ENCODE results near the gene CDHR5. TPM values are rescaled to one million over a fixed set of nuclear protein-coding genes. Genes with fewer than 3 reads are reported as not detected.

Gene CDHR5
- total and polyA plus RNA-seq, 5 donors from 2014 or later = not detected

GRCh38 chr11:569158-569885 lies 55.4 kb downstream of the CDHR5 start:
- Mint-ChIP-seq H3K9me3 (no peaks in the 10 kb centered on the region), H3K4me3 (peak overlapping the region; percentile 83 to 86 (median 84)), H3K36me3 (no peaks in the 10 kb centered on the region), H3K27me3 (no peaks in the 10 kb centered on the region), H3K27ac (peak overlapping the region in 2 of 3 donors; percentile 84 to 86), H3K4me1 (peaks cover 4 to 19% (median 5%) of the 10 kb centered on the region in 4 donors)
- H3K4me1 ChIP-seq (ENCODE audit: control insufficient read depth, insufficient read depth, low read length, poor library complexity, severe bottlenecking) = peaks cover 16% of the 10 kb centered on the region
- no peaks in the 10 kb centered on the region for H3K36me3 ChIP-seq (ENCODE audit: control insufficient read depth, insufficient read depth, low read length)
- DNase-seq = no peak
- no peaks in the 10 kb centered on the region for H3K9me3 ChIP-seq (ENCODE audit: control insufficient read depth in 2 of 2, low read length in 2 of 2)
- no peak for ATAC-seq (ENCODE audit: low read depth in 2 of 2)
- H3K27me3 ChIP-seq (ENCODE audit: control insufficient read depth, insufficient read depth, low read length) = no peaks in the 10 kb centered on the region
- peak overlapping the region; percentile 48 for H3K4me3 ChIP-seq (ENCODE audit: low read depth, low read length)
- H3K27ac ChIP-seq (ENCODE audit: insufficient read depth, low read length, poor library complexity, severe bottlenecking) = peak overlapping the region; percentile 68

- Mint-ChIP-seq H3K4me3 (peak overlapping the region; percentile 76 to 86 (median 84)), H3K27me3 (no peaks in the 10 kb centered on the region), H3K9me3 (no peaks in the 10 kb centered on the region), H3K4me1 (peaks cover 0 to 15% (median 0%) of the 10 kb centered on the region in 4 donors), H3K36me3 (no peaks in the 10 kb centered on the region), H3K27ac (peak overlapping the region in 1 of 3 donors; percentile 84)
- peak; percentile 87 to 89 for ATAC-seq (ENCODE audit: low read depth in 2 of 2)
- H3K36me3 ChIP-seq (ENCODE audit: control insufficient read depth, insufficient read depth, low read length) = no peaks in the 10 kb centered on the region
- no peaks in the 10 kb centered on the region for H3K27me3 ChIP-seq (ENCODE audit: control insufficient read depth, insufficient read depth, low read length)
- peak; percentile 91 to 96 (median 96) for DNase-seq
- no peaks in the 10 kb centered on the region for H3K9me3 ChIP-seq (ENCODE audit: control insufficient read depth in 2 of 2, low read length in 2 of 2)
- peak overlapping the region; percentile 68 for H3K27ac ChIP-seq (ENCODE audit: insufficient read depth, low read length, poor library complexity, severe bottlenecking)
- peak overlapping the region; percentile 48 for H3K4me3 ChIP-seq (ENCODE audit: low read depth, low read length)
- H3K4me1 ChIP-seq (ENCODE audit: control insufficient read depth, insufficient read depth, low read length, poor library complexity, severe bottlenecking) = peaks cover 13% of the 10 kb centered on the region
Observed at GRCh38 chr11:568306-569157, 56.2 kb downstream of the CDHR5 start.

GRCh38 chr11:567629-568292 lies 57.0 kb downstream of the CDHR5 start:
- no peaks in the 10 kb centered on the region for H3K36me3 ChIP-seq (ENCODE audit: control insufficient read depth, insufficient read depth, low read length)
- H3K27ac Mint-ChIP-seq = peak overlapping the region; percentile 26 to 65 (median 44)
- H3K27me3 ChIP-seq (ENCODE audit: control insufficient read depth, insufficient read depth, low read length) = no peaks in the 10 kb centered on the region
- no peaks in the 10 kb centered on the region for H3K27me3 Mint-ChIP-seq
- no peak overlapping the region for H3K4me3 ChIP-seq (ENCODE audit: low read depth, low read length)
- DNase-seq (peak in 2 of 3 donors; percentile 28 to 47), ATAC-seq (ENCODE audit: low read depth in 2 of 2) (no peak)
- H3K9me3 Mint-ChIP-seq = no peaks in the 10 kb centered on the region
- H3K4me3 Mint-ChIP-seq = peak overlapping the region; percentile 74 to 90 (median 78)
- H3K27ac ChIP-seq (ENCODE audit: insufficient read depth, low read length, poor library complexity, severe bottlenecking) = peak overlapping the region; percentile 47
- H3K9me3 ChIP-seq (ENCODE audit: control insufficient read depth in 2 of 2, low read length in 2 of 2) = no peaks in the 10 kb centered on the region
- H3K4me1 ChIP-seq (ENCODE audit: control insufficient read depth, insufficient read depth, low read length, poor library complexity, severe bottlenecking) = peaks cover 13% of the 10 kb centered on the region
- peaks cover 0 to 11% (median 0%) of the 10 kb centered on the region in 4 donors for H3K4me1 Mint-ChIP-seq
- no peaks in the 10 kb centered on the region for H3K36me3 Mint-ChIP-seq

GRCh38 chr11:567011-567628 lies 57.6 kb downstream of the CDHR5 start:
- H3K4me1 Mint-ChIP-seq = peaks cover 0 to 11% (median 0%) of the 10 kb centered on the region in 4 donors
- no peak for DNase-seq
- ATAC-seq (ENCODE audit: low read depth in 2 of 2) = no peak

More at GRCh38 chr11:567011-567628, 57.6 kb downstream of the CDHR5 start:
- no peaks in the 10 kb centered on the region for H3K27me3 ChIP-seq (ENCODE audit: control insufficient read depth, insufficient read depth, low read length)
- no peaks in the 10 kb centered on the region for H3K27me3 Mint-ChIP-seq
- H3K36me3 Mint-ChIP-seq = no peaks in the 10 kb centered on the region
- peak overlapping the region; percentile 44 to 79 (median 65) for H3K27ac Mint-ChIP-seq
- H3K9me3 Mint-ChIP-seq = no peaks in the 10 kb centered on the region
- H3K4me3 Mint-ChIP-seq = peak overlapping the region; percentile 74 to 90 (median 78)
- no peaks in the 10 kb centered on the region for H3K36me3 ChIP-seq (ENCODE audit: control insufficient read depth, insufficient read depth, low read length)
- H3K4me1 ChIP-seq (ENCODE audit: control insufficient read depth, insufficient read depth, low read length, poor library complexity, severe bottlenecking) = peaks cover 15% of the 10 kb centered on the region
- no peak overlapping the region for H3K27ac ChIP-seq (ENCODE audit: insufficient read depth, low read length, poor library complexity, severe bottlenecking)
- no peaks in the 10 kb centered on the region for H3K9me3 ChIP-seq (ENCODE audit: control insufficient read depth in 2 of 2, low read length in 2 of 2)
- H3K4me3 ChIP-seq (ENCODE audit: low read depth, low read length) = no peak overlapping the region

Other genes starting within 250 kb of the CDHR5 start
- gene PKP3, start 230.7 kb downstream of the CDHR5 start, total RNA-seq = 0.30 TPM
- gene PKP3, start 230.7 kb downstream of the CDHR5 start, polyA plus RNA-seq = under 1 TPM in 3 of 4 donors, not detected in 1; 0.09 to 0.75 (median 0.27) TPM
- 387 TPM for gene SIGIRR, start 210.0 kb downstream of the CDHR5 start, total RNA-seq
- 100 to 1,000 TPM; 213 to 274 (median 220) TPM for gene SIGIRR, start 210.0 kb downstream of the CDHR5 start, polyA plus RNA-seq
- gene ANO9, start 182.9 kb downstream of the CDHR5 start, total RNA-seq = 153 TPM
- 10 to 100 TPM in 3 of 4 donors, 1 to 10 TPM in 1; 8.9 to 16.4 (median 12.3) TPM for gene ANO9, start 182.9 kb downstream of the CDHR5 start, polyA plus RNA-seq
- 19.3 TPM for gene PTDSS2, start 174.7 kb downstream of the CDHR5 start, total RNA-seq
- 1 to 10 TPM; 6.1 to 8.3 (median 6.8) TPM for gene PTDSS2, start 174.7 kb downstream of the CDHR5 start, polyA plus RNA-seq
- gene RNH1, start 117.7 kb downstream of the CDHR5 start, total RNA-seq = 112 TPM
- gene RNH1, start 117.7 kb downstream of the CDHR5 start, polyA plus RNA-seq = 100 to 1,000 TPM; 126 to 155 (median 133) TPM
- 35.0 TPM for gene HRAS, start 89.4 kb downstream of the CDHR5 start, total RNA-seq
- 10 to 100 TPM; 15.9 to 35.2 (median 21.1) TPM for gene HRAS, start 89.4 kb downstream of the CDHR5 start, polyA plus RNA-seq
- 5.8 TPM for gene LRRC56, start 87.4 kb downstream of the CDHR5 start, total RNA-seq
- gene LRRC56, start 87.4 kb downstream of the CDHR5 start, polyA plus RNA-seq = 1 to 10 TPM in 2 of 4 donors, under 1 TPM in 2; 0.89 to 3.1 (median 1.8) TPM
- gene LMNTD2, start 64.2 kb downstream of the CDHR5 start, total RNA-seq = 5.1 TPM
- 1 to 10 TPM in 2 of 4 donors, under 1 TPM in 2; 0.79 to 1.4 (median 1.0) TPM for gene LMNTD2, start 64.2 kb downstream of the CDHR5 start, polyA plus RNA-seq
- 27.2 TPM for gene RASSF7, start 64.0 kb downstream of the CDHR5 start, total RNA-seq
- 10 to 100 TPM; 23.9 to 34.2 (median 31.8) TPM for gene RASSF7, start 64.0 kb downstream of the CDHR5 start, polyA plus RNA-seq
- 43.8 TPM for gene PHRF1, start 48.5 kb downstream of the CDHR5 start, total RNA-seq
- 1 to 10 TPM; 3.8 to 6.0 (median 5.0) TPM for gene PHRF1, start 48.5 kb downstream of the CDHR5 start, polyA plus RNA-seq
- gene IRF7, start 9.0 kb downstream of the CDHR5 start, total RNA-seq = 120 TPM
- 10 to 100 TPM; 27.2 to 38.9 (median 28.6) TPM for gene IRF7, start 9.0 kb downstream of the CDHR5 start, polyA plus RNA-seq
- not detected for gene SCT, start 2.2 kb upstream of the CDHR5 start, total RNA-seq
- gene SCT, start 2.2 kb upstream of the CDHR5 start, polyA plus RNA-seq = not detected
- not detected for gene DRD4, start 12.3 kb upstream of the CDHR5 start, total RNA-seq
- gene DRD4, start 12.3 kb upstream of the CDHR5 start, polyA plus RNA-seq = not detected
- gene DEAF1, start 70.3 kb upstream of the CDHR5 start, total RNA-seq = 84.1 TPM
- 10 to 100 TPM; 33.5 to 46.5 (median 37.4) TPM for gene DEAF1, start 70.3 kb upstream of the CDHR5 start, polyA plus RNA-seq
- gene TMEM80, start 70.9 kb upstream of the CDHR5 start, total RNA-seq = 26.3 TPM
- 10 to 100 TPM; 24.5 to 35.0 (median 27.0) TPM for gene TMEM80, start 70.9 kb upstream of the CDHR5 start, polyA plus RNA-seq
- 11.2 TPM for gene EPS8L2, start 81.3 kb upstream of the CDHR5 start, total RNA-seq
- 10 to 100 TPM; 17.4 to 19.4 (median 18.3) TPM for gene EPS8L2, start 81.3 kb upstream of the CDHR5 start, polyA plus RNA-seq
- 68.3 TPM for gene TALDO1, start 122.5 kb upstream of the CDHR5 start, total RNA-seq
- gene TALDO1, start 122.5 kb upstream of the CDHR5 start, polyA plus RNA-seq = 100 to 1,000 TPM; 227 to 274 (median 240) TPM
- gene GATD1, start 152.5 kb upstream of the CDHR5 start, total RNA-seq = 42.1 TPM
- gene GATD1, start 152.5 kb upstream of the CDHR5 start, polyA plus RNA-seq = 1 to 10 TPM; 3.6 to 5.5 (median 4.8) TPM
- not detected for gene CEND1, start 165.1 kb upstream of the CDHR5 start, total RNA-seq
- under 1 TPM in 3 of 4 donors, not detected in 1; 0.47 to 0.67 (median 0.49) TPM for gene CEND1, start 165.1 kb upstream of the CDHR5 start, polyA plus RNA-seq
- 20.3 TPM for gene SLC25A22, start 173.3 kb upstream of the CDHR5 start, total RNA-seq
- gene SLC25A22, start 173.3 kb upstream of the CDHR5 start, polyA plus RNA-seq = 1 to 10 TPM; 5.3 to 6.6 (median 6.4) TPM
- gene PIDD1, start 180.3 kb upstream of the CDHR5 start, total RNA-seq = 31.7 TPM
- 1 to 10 TPM; 1.8 to 6.7 (median 4.3) TPM for gene PIDD1, start 180.3 kb upstream of the CDHR5 start, polyA plus RNA-seq
- gene RPLP2, start 185.0 kb upstream of the CDHR5 start, total RNA-seq = 2,852 TPM
- 1,000 to 10,000 TPM; 2,313 to 3,705 (median 3,130) TPM for gene RPLP2, start 185.0 kb upstream of the CDHR5 start, polyA plus RNA-seq
- gene PNPLA2, start 194.0 kb upstream of the CDHR5 start, total RNA-seq = 195 TPM
- gene PNPLA2, start 194.0 kb upstream of the CDHR5 start, polyA plus RNA-seq = 10 to 100 TPM; 23.9 to 28.0 (median 24.6) TPM
- gene CRACR2B, start 203.0 kb upstream of the CDHR5 start, total RNA-seq = 1.2 TPM
- under 1 TPM in 3 of 4 donors, not detected in 1; 0.11 to 0.24 (median 0.18) TPM for gene CRACR2B, start 203.0 kb upstream of the CDHR5 start, polyA plus RNA-seq
- gene CD151, start 208.0 kb upstream of the CDHR5 start, total RNA-seq = 20.7 TPM
- gene CD151, start 208.0 kb upstream of the CDHR5 start, polyA plus RNA-seq = 10 to 100 TPM in 2 of 4 donors, 1 to 10 TPM in 2; 5.5 to 15.9 (median 8.8) TPM
- gene POLR2L, start 217.6 kb upstream of the CDHR5 start, total RNA-seq = 43.1 TPM
- gene POLR2L, start 217.6 kb upstream of the CDHR5 start, polyA plus RNA-seq = 100 to 1,000 TPM in 1 of 4 donors, 10 to 100 TPM in 3; 62.7 to 101 (median 75.3) TPM
- 2.2 TPM for gene TSPAN4, start 217.9 kb upstream of the CDHR5 start, total RNA-seq
- gene TSPAN4, start 217.9 kb upstream of the CDHR5 start, polyA plus RNA-seq = 1 to 10 TPM; 1.2 to 1.7 (median 1.4) TPM

Data from CD4-positive, CD25-positive, alpha-beta regulatory T cell (primary cell).